GM23248 (cell line): Measurements from ENCODE around the gene HCRT. TPM values are rescaled to one million over a fixed set of nuclear protein-coding genes. Genes with fewer than 3 reads are reported as not detected.

ENCODE experiments used
- DNase-seq: peaks from one replicate; pipeline ENCODE4 v3.0.0-alpha.2; 2015
- H2AFZ ChIP-seq: fragments of 200-600 bp; sonication (generic); 2 replicates; pipeline ENCODE4 v1.6.1; 2016; ENCODE audit warnings: antibody characterized with exemption
- H3F3A ChIP-seq: fragments of 200-600 bp; sonication (generic); 2 replicates; pipeline ENCODE4 v1.6.1; 2016; ENCODE audit warnings: mild to moderate bottlenecking, antibody characterized with exemption, mixed run types; ENCODE audit not compliant: insufficient read depth
- H3K27ac ChIP-seq: fragments of 200-600 bp; sonication (generic); 2 replicates; pipeline ENCODE4 v1.5.1; 2016; ENCODE audit warnings: mild to moderate bottlenecking
- H3K27me3 ChIP-seq: fragments of 200-600 bp; sonication (generic); replicated peaks from 2 replicates; pipeline ENCODE4 v1.6.1; 2016; ENCODE audit warnings: mild to moderate bottlenecking; ENCODE audit not compliant: insufficient read depth
- H3K36me3 ChIP-seq: fragments of 200-600 bp; sonication (generic); 2 replicates; pipeline ENCODE4 v1.6.1; 2016; ENCODE audit warnings: low read depth, mild to moderate bottlenecking
- H3K4me1 ChIP-seq: fragments of 200-600 bp; sonication (generic); 2 replicates; pipeline ENCODE4 v1.6.1; 2016; ENCODE audit warnings: mild to moderate bottlenecking; ENCODE audit not compliant: insufficient read depth
- H3K4me2 ChIP-seq: fragments of 200-600 bp; sonication (generic); one replicate; pipeline ENCODE4 v1.6.1; 2016; ENCODE audit warnings: mild to moderate bottlenecking; ENCODE audit not compliant: unreplicated experiment
- H3K4me3 ChIP-seq: fragments of 200-600 bp; sonication (generic); 2 replicates; pipeline ENCODE4 v1.5.1; 2016; ENCODE audit warnings: mild to moderate bottlenecking
- H3K79me2 ChIP-seq: fragments of 200-600 bp; sonication (generic); 2 replicates; pipeline ENCODE4 v1.6.1; 2016; ENCODE audit warnings: mild to moderate bottlenecking; ENCODE audit not compliant: insufficient read depth
- H3K9ac ChIP-seq: fragments of 200-600 bp; sonication (generic); 2 replicates; pipeline ENCODE4 v1.6.1; 2016; ENCODE audit warnings: mild to moderate bottlenecking
- H3K9me2 ChIP-seq: fragments of 200-600 bp; sonication (generic); 2 replicates; pipeline ENCODE4 v1.6.1; 2016; ENCODE audit warnings: mixed run types, mild to moderate bottlenecking, moderate library complexity; ENCODE audit not compliant: insufficient read depth
- H3K9me3 ChIP-seq: fragments of 200-600 bp; sonication (generic); one replicate; pipeline ENCODE4 v1.6.1; 2017; ENCODE audit warnings: low read depth
- H4K20me1 ChIP-seq: fragments of 200-600 bp; sonication (generic); 2 replicates; pipeline ENCODE4 v1.6.0; 2016; ENCODE audit not compliant: insufficient read depth
- EZH2 ChIP-seq: fragments of 200-600 bp; sonication (generic); IDR thresholded peaks from 2 replicates; pipeline ENCODE4 v1.6.1; 2018; ENCODE audit warnings: antibody characterized with exemption, mild to moderate bottlenecking; ENCODE audit not compliant: insufficient read depth, poor library complexity, severe bottlenecking
- EZH2phosphoT487 ChIP-seq: fragments of 200-600 bp; sonication (generic); IDR thresholded peaks from 2 replicates; pipeline ENCODE4 v1.6.1; 2018; ENCODE audit warnings: antibody characterized with exemption, moderate library complexity, mild to moderate bottlenecking, low read depth; ENCODE audit not compliant: insufficient read depth
- WGBS, 2 experiments: methylation state at CpG; one replicate each; pipeline ENCODE4 v1.1.6; 2015 to 2017; ENCODE audit warnings: low lambda C conversion rate in 2 of 2, low coverage in 1 of 2; ENCODE audit errors: missing lambda C conversion rate in 2 of 2; 5-methylcytosine and 5-hydroxymethylcytosine counted together
- in situ Hi-C: fragments of 300-500 bp; cut with MboI; formaldehyde crosslinking; loops from 2 replicates; pipeline ENCODE4 v1.15.0; 2020
- polyA plus RNA-seq: library from polyadenylated mRNA; unstranded; fragments of >200 nt; fragmentation: Nextera tagmentation; extraction: Ambion mirVana; gene quantifications from 2 replicates; pipeline ENCODE4 v1.2.1, GENCODE V29; 2016
- total RNA-seq: library from RNA; depleted of rRNA; stranded (reverse); fragments of >200 nt; shearing (Covaris generic); gene quantifications from 2 replicates; pipeline ENCODE4 v1.2.3, GENCODE V29; 2014

The HCRT gene
- total and polyA plus RNA-seq, 2 experiments from 2014 or later = not detected

- Histone ChIP-seq H3F3A (no peaks in the 10 kb centered on the region), H3K9ac (no peak overlapping the region), H3K9me2 (no peaks in the 10 kb centered on the region), H3K9me3 (no peaks in the 10 kb centered on the region), H3K4me1 (no peaks in the 10 kb centered on the region), H4K20me1 (no peaks in the 10 kb centered on the region), H3K27ac (no peak overlapping the region), H3K79me2 (no peaks in the 10 kb centered on the region), H2AFZ (no peak overlapping the region), H3K27me3 (no peaks in the 10 kb centered on the region), H3K36me3 (no peaks in the 10 kb centered on the region), H3K4me2 (no peak overlapping the region), H3K4me3 (no peak overlapping the region)
- TF ChIP-seq EZH2phosphoT487 = no peak
- TF ChIP-seq EZH2 = no peak
- DNase-seq = no peak
- 44 to 46% methylated on average over 19 to 22 of the region's 22 CpGs for WGBS, 2 experiments
- in situ Hi-C loops = no loop called here
These were observed 21.4 kb downstream of the HCRT start for GRCh38 chr17:42163696-42164407.

DNA sequence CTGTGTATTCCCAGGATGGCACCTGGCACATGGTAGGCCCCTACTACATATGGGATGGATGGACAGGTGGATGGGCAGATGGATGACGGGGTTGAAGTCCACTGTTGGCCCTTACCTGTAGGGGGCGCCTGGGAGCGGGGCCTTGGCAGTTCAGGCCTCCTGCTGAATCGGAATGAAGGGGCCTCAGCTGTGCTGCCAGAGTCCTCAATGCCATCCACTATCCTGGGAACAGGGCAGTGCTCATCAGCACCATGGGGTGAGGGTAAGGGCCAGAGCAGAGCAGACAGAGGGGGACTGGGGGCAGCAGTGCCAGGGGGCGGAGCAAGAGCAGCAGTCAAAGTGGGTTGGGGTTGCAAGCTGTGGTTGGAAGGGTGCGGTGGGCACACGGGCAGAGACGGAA, 22.1 kb downstream of the HCRT start:
- TF ChIP-seq EZH2 (no peak), EZH2phosphoT487 (no peak)
- DNase-seq = no peak
- 35 to 52% methylated on average over 4 to 8 of the region's 8 CpGs for WGBS, 2 experiments

GRCh38 chr17:42160531-42160910, 24.7 kb downstream of the HCRT start:
- H3K9ac ChIP-seq = no peak overlapping the region
- H2AFZ ChIP-seq = no peak overlapping the region
- no peak for DNase-seq
- no peaks in the 10 kb centered on the region for H3K27me3 ChIP-seq
- no peaks in the 10 kb centered on the region for H3K79me2 ChIP-seq
- H4K20me1 ChIP-seq = no peaks in the 10 kb centered on the region
- H3K36me3 ChIP-seq = no peaks in the 10 kb centered on the region
- no peaks in the 10 kb centered on the region for H3K4me1 ChIP-seq
- no peaks in the 10 kb centered on the region for H3K9me3 ChIP-seq
- TF ChIP-seq EZH2phosphoT487 (no peak), EZH2 (no peak)
- in situ Hi-C loops = no loop called here
- H3F3A ChIP-seq = no peaks in the 10 kb centered on the region
- WGBS, 2 experiments = 84 to 86% methylated on average over 7 of the region's 7 CpGs
- no peaks in the 10 kb centered on the region for H3K9me2 ChIP-seq
- no peak overlapping the region for H3K4me2 ChIP-seq
- H3K4me3 ChIP-seq = no peak overlapping the region
- H3K27ac ChIP-seq = no peak overlapping the region

More for the DNA sequence above, 22.1 kb downstream of the HCRT start:
- no peaks in the 10 kb centered on the region for H4K20me1 ChIP-seq
- no peak overlapping the region for H3K9ac ChIP-seq
- no peaks in the 10 kb centered on the region for H3K79me2 ChIP-seq
- H3K36me3 ChIP-seq = no peaks in the 10 kb centered on the region
- no peaks in the 10 kb centered on the region for H3K9me3 ChIP-seq
- H3K27me3 ChIP-seq = no peaks in the 10 kb centered on the region
- in situ Hi-C loops = no loop called here
- H3K4me3 ChIP-seq = no peak overlapping the region
- no peak overlapping the region for H3K4me2 ChIP-seq
- H2AFZ ChIP-seq = no peak overlapping the region
- H3F3A ChIP-seq = no peaks in the 10 kb centered on the region
- H3K9me2 ChIP-seq = no peaks in the 10 kb centered on the region
- H3K27ac ChIP-seq = no peak overlapping the region
- H3K4me1 ChIP-seq = no peaks in the 10 kb centered on the region

DNA sequence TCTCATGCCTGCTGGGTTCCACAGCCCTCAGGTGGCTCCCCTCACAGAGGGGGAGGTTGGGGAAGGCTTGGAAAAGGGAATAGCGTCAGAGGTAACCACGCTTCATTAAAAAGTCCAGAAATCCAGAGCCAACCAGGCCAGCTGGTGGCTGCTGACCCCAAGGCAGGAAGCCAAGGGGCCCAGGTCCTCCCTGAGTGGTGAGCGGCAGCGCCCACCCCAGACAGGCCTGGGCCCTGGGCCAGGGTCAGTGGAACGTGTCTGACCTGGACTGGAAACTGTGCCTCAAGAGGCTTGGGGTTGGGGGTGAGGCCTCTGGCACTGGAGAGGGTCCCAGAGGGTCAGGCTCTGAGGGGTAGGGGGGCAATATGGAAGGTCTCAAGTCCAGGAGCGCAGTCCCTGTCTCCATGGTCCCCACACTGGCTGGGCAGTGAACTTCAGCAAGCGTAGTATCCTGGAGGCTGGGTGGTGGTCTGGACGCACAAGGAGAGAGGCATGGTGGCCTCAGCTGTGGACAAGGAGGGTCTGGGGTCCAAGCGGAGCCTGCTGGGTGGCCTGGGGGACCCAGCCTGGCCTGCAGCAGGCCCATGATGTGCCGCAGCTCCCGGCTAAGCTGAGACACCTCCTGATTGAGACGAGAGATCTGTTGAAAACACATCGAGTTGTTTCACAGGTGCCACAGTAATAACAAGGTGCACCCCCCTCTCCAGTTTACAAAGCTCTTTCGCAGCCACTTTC, 25.3 kb downstream of the HCRT start:
- Histone ChIP-seq H3K79me2 (no peaks in the 10 kb centered on the region), H4K20me1 (no peaks in the 10 kb centered on the region), H3K27me3 (no peaks in the 10 kb centered on the region), H3K9me2 (no peaks in the 10 kb centered on the region), H3F3A (no peaks in the 10 kb centered on the region), H3K4me1 (no peaks in the 10 kb centered on the region), H3K9ac (no peak overlapping the region), H3K27ac (no peak overlapping the region), H2AFZ (no peak overlapping the region), H3K4me2 (no peak overlapping the region), H3K9me3 (no peaks in the 10 kb centered on the region), H3K36me3 (no peaks in the 10 kb centered on the region), H3K4me3 (no peak overlapping the region)
- 66 to 68% methylated on average over 13 to 14 of the region's 14 CpGs for WGBS, 2 experiments
- no peak for TF ChIP-seq EZH2
- in situ Hi-C loops = no loop called here
- DNase-seq = no peak
